Fibroblast of pulmonary artery (primary cell): ENCODE data around the gene KCNQ1.

Source experiments
- DNase-seq: peaks from one replicate; pipeline ENCODE4 v3.0.0-alpha.2; 2010; ENCODE audit warnings: low read depth
- H3K4me3 ChIP-seq: replicated peaks from 2 replicates; pipeline ENCODE4 v1.5.1; 2011; ENCODE audit warnings: low read depth, mild to moderate bottlenecking, control low read depth, low read length, moderate library complexity
- TF ChIP-seq, protein P1 (sequence below): IDR thresholded peaks from 2 replicates; pipeline ENCODE4 v1.5.1; 2011; ENCODE audit warnings: mild to moderate bottlenecking, control low read depth, low read length, inconsistent platforms; ENCODE audit errors: missing control alignments

Gene KCNQ1

DNA sequence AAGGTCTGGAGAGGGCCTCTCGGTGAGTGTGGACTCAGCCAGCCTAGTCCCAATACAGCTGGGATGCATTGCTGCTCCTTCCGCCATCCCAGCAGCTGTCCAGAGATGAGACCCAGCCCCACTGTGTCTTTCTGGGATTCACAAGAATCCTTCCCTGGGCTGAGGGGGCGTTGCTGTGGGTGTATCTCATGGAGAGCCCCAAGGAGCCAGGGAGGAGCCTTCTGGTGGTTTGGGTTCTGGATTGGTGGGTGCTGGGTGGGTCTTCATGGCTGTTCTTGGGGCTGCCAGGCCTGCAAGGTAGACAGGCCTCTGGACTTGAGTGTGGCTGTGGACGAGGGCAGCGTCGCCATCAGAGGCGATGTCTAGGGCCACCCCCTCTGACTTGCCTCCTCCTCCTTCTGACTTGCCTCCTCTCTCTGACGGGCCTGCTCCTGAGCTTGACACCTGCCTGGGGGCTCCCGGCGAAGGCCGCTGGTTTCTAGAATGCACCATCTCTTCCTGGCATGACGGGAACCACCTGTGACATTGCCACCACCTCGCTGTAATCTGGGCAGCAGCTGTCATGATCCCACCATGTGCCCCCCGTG is 17.2 kb downstream of the KCNQ1 start:
- no peak for DNase-seq
- TF ChIP-seq, protein P1, sequence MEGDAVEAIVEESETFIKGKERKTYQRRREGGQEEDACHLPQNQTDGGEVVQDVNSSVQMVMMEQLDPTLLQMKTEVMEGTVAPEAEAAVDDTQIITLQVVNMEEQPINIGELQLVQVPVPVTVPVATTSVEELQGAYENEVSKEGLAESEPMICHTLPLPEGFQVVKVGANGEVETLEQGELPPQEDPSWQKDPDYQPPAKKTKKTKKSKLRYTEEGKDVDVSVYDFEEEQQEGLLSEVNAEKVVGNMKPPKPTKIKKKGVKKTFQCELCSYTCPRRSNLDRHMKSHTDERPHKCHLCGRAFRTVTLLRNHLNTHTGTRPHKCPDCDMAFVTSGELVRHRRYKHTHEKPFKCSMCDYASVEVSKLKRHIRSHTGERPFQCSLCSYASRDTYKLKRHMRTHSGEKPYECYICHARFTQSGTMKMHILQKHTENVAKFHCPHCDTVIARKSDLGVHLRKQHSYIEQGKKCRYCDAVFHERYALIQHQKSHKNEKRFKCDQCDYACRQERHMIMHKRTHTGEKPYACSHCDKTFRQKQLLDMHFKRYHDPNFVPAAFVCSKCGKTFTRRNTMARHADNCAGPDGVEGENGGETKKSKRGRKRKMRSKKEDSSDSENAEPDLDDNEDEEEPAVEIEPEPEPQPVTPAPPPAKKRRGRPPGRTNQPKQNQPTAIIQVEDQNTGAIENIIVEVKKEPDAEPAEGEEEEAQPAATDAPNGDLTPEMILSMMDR: no peak
- no peak overlapping the region for H3K4me3 ChIP-seq

DNA sequence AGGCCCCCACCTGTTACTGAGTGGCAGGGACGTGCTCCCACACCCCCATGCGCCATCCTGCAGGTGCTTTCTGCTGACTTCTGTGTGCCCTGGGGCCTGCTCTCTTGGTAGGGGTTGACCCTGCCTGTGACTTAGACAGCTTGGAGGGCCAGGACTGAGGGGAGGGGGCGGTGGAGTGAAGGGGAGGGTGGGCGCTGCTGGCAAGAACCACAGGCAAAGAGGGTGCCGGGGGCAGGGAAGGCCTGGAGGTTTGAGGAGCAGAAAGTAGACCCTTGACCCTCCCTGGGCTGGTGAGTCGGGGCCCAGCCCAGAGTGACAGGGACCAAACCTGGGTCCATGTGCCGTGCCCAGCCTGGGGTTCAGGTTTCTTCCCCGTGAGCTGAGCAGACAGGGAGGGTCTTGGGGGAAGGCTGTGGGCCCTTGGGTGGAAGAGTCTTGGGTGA is 17.8 kb downstream of the KCNQ1 start:
- TF ChIP-seq, protein P1: no peak
- H3K4me3 ChIP-seq: no peak overlapping the region
- DNase-seq: no peak

DNA sequence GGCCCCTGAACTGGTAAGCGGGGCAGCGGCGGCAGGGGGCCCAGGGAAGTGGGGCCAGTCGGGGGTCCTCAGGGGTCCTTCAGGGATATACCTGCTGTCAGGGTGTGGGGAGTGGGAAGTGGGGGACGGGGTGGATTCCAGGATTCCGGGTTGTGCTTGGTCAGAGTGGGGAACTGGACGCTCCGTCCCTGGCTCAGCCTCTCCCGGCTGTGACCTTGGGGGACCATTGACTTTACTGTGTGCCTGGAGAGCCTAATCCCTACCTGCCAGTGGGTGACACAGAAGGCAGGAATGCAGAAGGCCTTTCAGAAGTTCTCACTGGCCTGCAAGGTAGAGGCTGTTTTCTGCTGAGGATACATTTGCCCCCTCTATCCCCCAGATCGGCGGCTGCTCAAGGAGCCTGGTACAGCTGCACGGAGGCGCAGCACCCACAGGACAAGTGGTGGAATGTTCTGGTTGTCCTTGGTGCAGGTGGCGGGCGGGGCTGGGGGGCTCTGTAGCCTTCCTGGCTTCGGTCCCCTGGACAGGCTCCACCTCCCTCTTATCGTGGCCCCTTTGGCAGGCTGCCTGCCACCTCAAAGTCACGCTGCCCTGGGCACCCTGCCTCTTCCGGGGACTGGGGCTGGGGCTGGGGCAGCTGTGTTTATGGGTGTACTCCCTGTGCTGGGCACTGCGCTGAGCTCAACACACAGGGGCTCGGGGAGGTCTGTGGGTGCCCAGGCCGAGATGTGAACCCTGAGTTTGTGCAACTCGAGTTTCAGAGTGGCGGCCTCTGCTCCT is 18.4 kb downstream of the KCNQ1 start:
- TF ChIP-seq, protein P1: no peak
- H3K4me3 ChIP-seq: no peak overlapping the region
- DNase-seq: no peak

DNA sequence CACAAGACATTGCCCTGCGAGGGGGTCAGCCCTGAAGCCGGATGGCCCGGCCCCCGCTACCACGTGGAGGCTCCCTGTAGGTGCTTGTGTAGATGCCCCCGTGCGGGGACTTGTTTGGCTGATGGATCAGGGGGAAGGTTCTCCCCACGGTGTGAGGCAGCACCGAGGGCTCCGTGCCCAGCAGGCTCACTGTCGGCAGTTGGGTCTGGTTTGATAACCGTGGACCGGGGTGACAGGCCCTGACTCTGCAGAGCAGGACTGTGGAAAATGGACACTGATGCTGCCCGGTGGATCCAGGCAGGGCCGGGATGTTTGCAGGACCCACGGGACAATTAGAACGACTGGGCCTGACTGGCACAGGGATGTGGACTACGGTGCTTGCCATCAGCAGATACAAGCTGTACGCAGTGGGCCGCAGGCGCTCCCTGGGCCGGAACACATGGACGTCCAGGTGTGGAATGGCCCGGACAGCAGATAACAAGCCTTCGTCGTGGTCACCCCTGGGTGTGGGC is 19.0 kb downstream of the KCNQ1 start:
- TF ChIP-seq, protein P1: no peak
- DNase-seq: no peak
- H3K4me3 ChIP-seq: no peak overlapping the region

DNA sequence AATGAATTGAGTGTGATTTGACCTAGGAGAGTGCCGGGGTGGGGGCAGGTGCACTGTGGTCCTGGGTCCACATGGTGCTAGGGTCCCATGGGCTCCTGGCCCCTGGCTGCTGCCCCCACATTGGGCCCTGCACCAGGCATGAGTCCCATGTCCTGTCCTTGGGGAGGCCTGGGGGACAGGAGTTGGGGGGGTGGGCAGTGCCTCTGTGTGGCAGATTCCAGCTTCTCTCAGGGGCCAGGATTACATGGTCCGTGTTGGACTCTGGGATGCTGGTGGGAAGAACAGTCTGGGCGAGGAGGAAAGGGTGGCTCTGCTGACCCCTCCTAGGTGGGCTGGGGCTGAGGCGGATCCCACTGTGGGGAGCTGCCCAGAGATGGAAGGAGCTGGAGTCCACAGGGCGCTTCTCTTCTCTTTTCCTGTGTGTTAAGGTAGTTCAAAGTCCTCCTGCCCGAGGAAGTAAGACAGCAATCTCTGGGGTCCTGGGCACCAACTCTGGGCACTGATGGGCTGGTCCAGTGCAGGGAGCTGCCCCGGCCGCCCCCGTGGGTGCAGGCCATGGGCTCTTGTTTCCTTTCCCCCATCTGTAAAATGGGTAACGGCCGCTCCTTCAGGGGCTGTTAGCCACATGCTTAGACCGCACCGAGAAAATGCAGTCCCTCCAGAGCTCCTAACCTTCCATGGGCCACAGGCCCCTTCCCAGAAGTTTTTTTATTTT is 19.8 kb downstream of the KCNQ1 start:
- no peak for DNase-seq
- TF ChIP-seq, protein P1: no peak
- no peak overlapping the region for H3K4me3 ChIP-seq

DNA sequence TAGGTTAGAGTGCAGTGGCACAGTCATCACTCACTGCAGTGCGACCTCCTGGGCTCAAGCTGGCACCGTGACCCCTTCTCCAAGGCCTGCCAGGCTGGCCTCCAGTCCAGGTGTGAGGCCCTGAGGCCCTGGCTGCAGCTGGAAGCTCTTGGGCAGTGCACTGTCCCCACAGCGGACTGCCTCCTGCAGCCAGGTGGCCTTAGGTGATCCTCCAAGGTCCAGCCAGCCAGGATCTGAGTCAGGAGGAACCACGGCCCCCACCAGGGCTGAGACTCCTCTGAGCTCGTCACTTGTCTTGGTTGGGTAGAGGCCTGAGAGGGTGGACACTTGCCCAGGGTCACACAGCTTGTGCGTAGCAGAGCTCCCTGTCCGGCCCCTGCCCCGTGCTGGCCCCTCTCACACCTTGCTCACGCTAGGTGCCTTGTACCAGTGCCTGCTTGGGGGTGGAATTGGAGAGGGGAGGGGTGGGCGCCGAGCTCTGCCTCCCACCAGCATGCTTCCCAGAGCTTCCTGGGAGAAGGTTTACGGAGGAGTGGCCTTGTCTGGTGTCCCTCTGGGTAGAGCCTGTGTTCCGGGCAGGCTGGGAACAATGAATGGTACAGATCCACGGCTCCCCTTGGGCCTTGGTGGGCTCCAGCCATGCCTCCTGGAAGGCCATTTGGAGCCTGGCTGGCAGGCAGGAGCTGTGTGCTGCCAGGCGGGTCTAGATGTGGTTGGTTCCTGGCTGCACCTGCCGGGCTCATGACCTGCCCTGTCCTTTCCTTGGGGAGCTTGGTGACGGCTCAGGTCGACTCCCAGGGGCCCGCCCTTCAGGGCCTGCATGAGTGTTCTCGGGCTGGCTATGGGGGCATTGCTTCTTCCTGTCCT is 20.6 kb downstream of the KCNQ1 start:
- no peak overlapping the region for H3K4me3 ChIP-seq
- TF ChIP-seq, protein P1: no peak
- no peak for DNase-seq
